GM19023 (cell line): Measurements from ENCODE around the gene MRPL22.
"Not testable (repeated sequence)": the region's sequence is repeated elsewhere in the genome, so short reads cannot be mapped to it uniquely, and the experiment has no call there.

Experiments used
- ATAC-seq: cut with Tn5 transposase; IDR thresholded peaks from one replicate; pipeline ENCODE4 v1.9.1; 2021; ENCODE audit warnings: mild to moderate bottlenecking, moderate library complexity; ENCODE audit not compliant: unreplicated experiment

Gene MRPL22

DNA sequence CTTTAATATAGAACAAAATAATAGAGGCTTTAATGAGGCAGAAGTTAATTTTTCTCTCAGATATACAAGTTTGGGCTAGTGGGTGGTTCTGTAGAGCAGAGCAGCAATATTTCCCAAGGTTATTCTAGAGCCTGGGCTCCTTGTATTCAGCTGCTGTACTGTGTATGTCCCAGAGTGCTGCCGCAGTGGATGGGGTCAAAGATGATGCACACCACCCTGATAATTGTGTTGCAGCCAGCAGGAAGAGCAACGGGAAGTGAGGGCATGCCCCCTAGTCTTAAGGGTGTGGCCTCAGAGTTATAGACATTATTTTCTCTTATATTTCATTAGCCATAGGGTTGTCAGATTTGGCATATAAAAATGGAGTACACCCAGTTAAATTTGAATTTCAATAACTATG, 48.8 kb downstream of the MRPL22 start:
- ATAC-seq, result no peak

- ATAC-seq, result no peak
Observed at GRCh38 chr5:154993461-154993860, 52.6 kb downstream of the MRPL22 start.

- no peak for ATAC-seq
Observed at GRCh38 chr5:154995679-154996078, 54.8 kb downstream of the MRPL22 start.

- no peak for ATAC-seq
Observed at GRCh38 chr5:154997746-154998145, 56.9 kb downstream of the MRPL22 start.

GRCh38 chr5:154999865-155000264, 59.0 kb downstream of the MRPL22 start:
- ATAC-seq, result no peak

GRCh38 chr5:155001523-155001922, 60.6 kb downstream of the MRPL22 start:
- no peak for ATAC-seq

- ATAC-seq, result not testable (repeated sequence)
Observed at GRCh38 chr5:155002722-155003121, 61.8 kb downstream of the MRPL22 start.

- ATAC-seq, result no peak
Observed at GRCh38 chr5:155004138-155004744, 63.4 kb downstream of the MRPL22 start.

GRCh38 chr5:155006265-155006664, 65.4 kb downstream of the MRPL22 start:
- ATAC-seq, result not testable (repeated sequence)

- no peak for ATAC-seq
Observed at GRCh38 chr5:155008669-155009068, 67.8 kb downstream of the MRPL22 start.

GRCh38 chr5:155010881-155011280, 70.0 kb downstream of the MRPL22 start:
- ATAC-seq, result no peak

- ATAC-seq, result no peak
Observed at GRCh38 chr5:155013526-155013925, 72.7 kb downstream of the MRPL22 start, which contains the start of gene KIF4B. KIF4B (plus strand) TSS chr5:155013755; CDS start chr5:155013860, 105 bp downstream.

DNA sequence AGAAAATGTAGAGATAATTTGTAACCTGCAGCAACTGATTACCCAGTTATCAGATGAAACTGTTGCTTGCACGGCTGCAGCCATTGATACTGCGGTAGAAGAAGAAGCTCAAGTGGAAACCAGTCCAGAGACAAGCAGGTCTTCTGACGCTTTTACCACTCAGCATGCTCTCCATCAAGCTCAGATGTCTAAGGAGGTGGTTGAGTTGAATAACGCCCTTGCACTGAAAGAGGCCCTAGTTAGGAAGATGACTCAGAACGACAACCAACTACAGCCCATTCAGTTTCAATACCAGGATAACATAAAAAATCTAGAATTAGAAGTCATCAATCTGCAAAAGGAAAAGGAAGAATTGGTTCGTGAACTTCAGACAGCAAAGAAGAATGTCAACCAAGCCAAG, 74.4 kb downstream of the MRPL22 start:
- ATAC-seq, result no peak

DNA sequence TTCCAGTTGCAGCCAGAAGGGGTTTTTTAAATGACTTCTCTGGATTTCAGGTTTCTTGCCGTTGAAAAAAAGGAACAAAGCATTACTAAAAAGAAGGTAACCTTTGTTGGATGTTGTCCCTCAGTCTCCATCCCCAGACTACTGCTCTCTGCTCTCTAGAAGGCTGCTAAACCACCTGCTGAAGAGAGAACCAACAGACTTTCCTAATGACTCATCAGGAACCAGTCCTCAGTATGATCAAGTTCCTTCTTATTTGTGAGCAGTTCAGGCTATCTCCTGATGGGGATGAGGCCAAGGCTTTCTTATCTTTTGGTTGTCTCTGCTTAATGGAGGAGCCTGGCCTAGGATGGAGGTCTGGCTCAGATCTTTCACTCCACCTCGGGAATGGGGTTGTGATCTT, 76.7 kb downstream of the MRPL22 start:
- ATAC-seq, result peak; percentile 93
